DND-41 (cell line): ENCODE data around the gene SLC22A3.

Source experiments
- ATAC-seq: fragments of 200-7000 bp; cut with Tn5 transposase; 3 replicates; pipeline ENCODE4 v1.9.1; 2021; ENCODE audit warnings: low read depth; ENCODE audit not compliant: insufficient read depth
- DNase-seq: peaks from one replicate; pipeline ENCODE4 v3.0.0-alpha.2; 2020
- H2AFZ ChIP-seq: 2 replicates; pipeline ENCODE4 v1.6.0; 2012; ENCODE audit warnings: low read depth, low read length
- H3K27ac ChIP-seq: 2 replicates; pipeline ENCODE4 v1.5.1; 2012; ENCODE audit warnings: low read length, inconsistent platforms
- H3K27me3 ChIP-seq: fragments of 200-600 bp; sonication (generic); 2 replicates; pipeline ENCODE4 v1.6.0; 2012; ENCODE audit warnings: low read length, mild to moderate bottlenecking, inconsistent platforms; ENCODE audit not compliant: insufficient read depth, poor library complexity
- H3K36me3 ChIP-seq: 2 replicates; pipeline ENCODE4 v1.5.1; 2012; ENCODE audit warnings: low read length, inconsistent platforms; ENCODE audit not compliant: insufficient read depth
- H3K4me1 ChIP-seq: 2 replicates; pipeline ENCODE4 v1.5.1; 2012; ENCODE audit warnings: mild to moderate bottlenecking, low read length; ENCODE audit not compliant: insufficient read depth
- H3K4me2 ChIP-seq: 2 replicates; pipeline ENCODE4 v1.6.0; 2012; ENCODE audit warnings: mild to moderate bottlenecking, moderate library complexity, low read length, inconsistent platforms; ENCODE audit not compliant: insufficient read depth
- H3K4me3 ChIP-seq, 2 experiments: fragments of 200-600 bp in 1 of 2; shearing (Covaris generic) in 1 of 2; 2 replicates each; pipeline ENCODE4 v1.5.1; 2012 to 2016; ENCODE audit warnings: inconsistent platforms in 2 of 2, low read length in 2 of 2, mild to moderate bottlenecking in 2 of 2, low read depth in 1 of 2, moderate library complexity in 1 of 2
- H3K79me2 ChIP-seq: 2 replicates; pipeline ENCODE4 v1.6.0; 2012; ENCODE audit warnings: low read length, inconsistent platforms; ENCODE audit not compliant: insufficient read depth
- H3K9ac ChIP-seq: 2 replicates; pipeline ENCODE4 v1.6.0; 2012; ENCODE audit warnings: low read depth, mild to moderate bottlenecking, inconsistent platforms, low read length, moderate library complexity
- H3K9me3 ChIP-seq: 2 replicates; pipeline ENCODE4 v1.5.1; 2012; ENCODE audit warnings: low read length, moderate library complexity, mild to moderate bottlenecking, inconsistent platforms; ENCODE audit not compliant: insufficient read depth, severe bottlenecking
- H4K20me1 ChIP-seq: 2 replicates; pipeline ENCODE4 v1.6.0; 2012; ENCODE audit warnings: low read length; ENCODE audit not compliant: insufficient read depth
- EZH2 ChIP-seq: IDR thresholded peaks from 3 replicates; pipeline ENCODE4 v1.6.1; 2012; ENCODE audit warnings: borderline replicate concordance, low read depth, mild to moderate bottlenecking, moderate library complexity, low read length, inconsistent platforms; ENCODE audit not compliant: severe bottlenecking
- TF ChIP-seq, protein P1 (sequence below): IDR thresholded peaks from 2 replicates; pipeline ENCODE4 v1.5.1; 2012; ENCODE audit warnings: borderline replicate concordance, low read length, moderate library complexity, mild to moderate bottlenecking; ENCODE audit not compliant: poor library complexity, severe bottlenecking; ENCODE audit errors: extremely low read depth

SLC22A3 gene

DNA sequence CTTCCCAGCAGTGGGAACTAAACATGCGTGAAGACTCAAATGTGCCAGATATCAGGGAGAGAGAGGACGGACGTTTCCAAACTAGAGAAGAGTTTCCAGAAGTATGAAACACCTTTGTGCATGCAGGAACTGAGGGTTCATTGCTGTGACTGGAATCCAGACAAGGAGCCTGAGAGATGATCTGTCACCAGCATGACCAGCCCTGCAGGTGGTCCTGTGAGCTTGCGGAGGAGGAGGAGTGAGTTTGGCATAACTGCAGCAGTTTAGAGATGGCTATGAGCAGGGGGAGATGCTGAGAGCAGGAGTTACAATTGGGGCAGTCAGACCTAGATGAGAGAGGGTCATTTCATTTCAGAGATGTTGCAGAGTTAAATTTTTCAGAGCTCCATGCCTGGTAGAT is 89.6 kb downstream of the SLC22A3 start:
- H4K20me1 ChIP-seq, result no peaks in the 10 kb centered on the region
- H3K79me2 ChIP-seq, result no peaks in the 10 kb centered on the region
- H3K9me3 ChIP-seq, result no peaks in the 10 kb centered on the region
- peaks cover 22% of the 10 kb centered on the region for H3K27me3 ChIP-seq
- no peaks in the 10 kb centered on the region for H3K4me1 ChIP-seq
- H3K36me3 ChIP-seq, result no peaks in the 10 kb centered on the region
- no peak overlapping the region for H3K9ac ChIP-seq
- ATAC-seq, result no peak
- no peak overlapping the region for H3K4me3 ChIP-seq
- no peak overlapping the region for H2AFZ ChIP-seq
- no peak for TF ChIP-seq EZH2
- TF ChIP-seq, protein P1, sequence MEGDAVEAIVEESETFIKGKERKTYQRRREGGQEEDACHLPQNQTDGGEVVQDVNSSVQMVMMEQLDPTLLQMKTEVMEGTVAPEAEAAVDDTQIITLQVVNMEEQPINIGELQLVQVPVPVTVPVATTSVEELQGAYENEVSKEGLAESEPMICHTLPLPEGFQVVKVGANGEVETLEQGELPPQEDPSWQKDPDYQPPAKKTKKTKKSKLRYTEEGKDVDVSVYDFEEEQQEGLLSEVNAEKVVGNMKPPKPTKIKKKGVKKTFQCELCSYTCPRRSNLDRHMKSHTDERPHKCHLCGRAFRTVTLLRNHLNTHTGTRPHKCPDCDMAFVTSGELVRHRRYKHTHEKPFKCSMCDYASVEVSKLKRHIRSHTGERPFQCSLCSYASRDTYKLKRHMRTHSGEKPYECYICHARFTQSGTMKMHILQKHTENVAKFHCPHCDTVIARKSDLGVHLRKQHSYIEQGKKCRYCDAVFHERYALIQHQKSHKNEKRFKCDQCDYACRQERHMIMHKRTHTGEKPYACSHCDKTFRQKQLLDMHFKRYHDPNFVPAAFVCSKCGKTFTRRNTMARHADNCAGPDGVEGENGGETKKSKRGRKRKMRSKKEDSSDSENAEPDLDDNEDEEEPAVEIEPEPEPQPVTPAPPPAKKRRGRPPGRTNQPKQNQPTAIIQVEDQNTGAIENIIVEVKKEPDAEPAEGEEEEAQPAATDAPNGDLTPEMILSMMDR, result no peak
- no peak overlapping the region for H3K27ac ChIP-seq
- DNase-seq, result no peak
- H3K4me2 ChIP-seq, result no peak overlapping the region

DNA sequence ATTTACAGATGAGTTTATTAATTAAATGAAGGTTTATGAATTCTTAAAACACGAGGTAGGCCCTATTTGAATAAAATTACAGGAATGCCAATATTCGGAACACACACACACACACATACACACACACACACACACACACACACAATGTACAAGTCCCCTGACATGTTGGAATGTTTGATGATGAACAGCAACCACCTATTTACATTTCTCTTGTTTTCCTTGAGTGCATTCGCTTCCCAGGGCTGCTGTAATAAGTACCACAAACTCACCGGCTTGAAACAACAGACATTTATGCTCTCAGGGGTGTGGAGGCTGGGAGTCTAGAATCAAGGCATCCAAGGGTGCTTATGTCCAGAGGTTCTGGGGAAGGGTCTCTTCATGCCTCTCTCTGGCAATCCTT is 90.3 kb downstream of the SLC22A3 start:
- Histone ChIP-seq H3K4me1 (no peaks in the 10 kb centered on the region), H3K79me2 (no peaks in the 10 kb centered on the region), H3K4me3 (no peak overlapping the region), H3K9ac (no peak overlapping the region), H3K9me3 (no peaks in the 10 kb centered on the region), H3K27me3 (peaks cover 22% of the 10 kb centered on the region), H3K36me3 (no peaks in the 10 kb centered on the region), H3K27ac (no peak overlapping the region), H2AFZ (no peak overlapping the region), H4K20me1 (no peaks in the 10 kb centered on the region), H3K4me2 (no peak overlapping the region)
- ATAC-seq (no peak), DNase-seq (no peak)
- TF ChIP-seq, protein P1, result no peak
- TF ChIP-seq EZH2, result no peak

GRCh38 chr6:160439751-160440150 is 91.6 kb downstream of the SLC22A3 start:
- H3K79me2 ChIP-seq, result no peaks in the 10 kb centered on the region
- ATAC-seq (no peak), DNase-seq (no peak)

More at GRCh38 chr6:160439751-160440150, 91.6 kb downstream of the SLC22A3 start:
- no peak overlapping the region for H3K4me2 ChIP-seq
- no peaks in the 10 kb centered on the region for H3K4me1 ChIP-seq
- no peak overlapping the region for H3K27ac ChIP-seq
- H2AFZ ChIP-seq, result no peak overlapping the region
- H3K9ac ChIP-seq, result no peak overlapping the region
- no peak for TF ChIP-seq EZH2
- TF ChIP-seq, protein P1, result no peak
- H3K27me3 ChIP-seq, result peaks cover 21% of the 10 kb centered on the region
- no peak overlapping the region for H3K4me3 ChIP-seq
- no peaks in the 10 kb centered on the region for H3K36me3 ChIP-seq
- no peaks in the 10 kb centered on the region for H4K20me1 ChIP-seq
- no peaks in the 10 kb centered on the region for H3K9me3 ChIP-seq
